ENCODE data around the gene RNLS.
A peak's percentile ranks its signal among the peaks of the same experiment; 100 is the strongest.

Gene RNLS

GRCh38 chr10:88586462-88586861 is 3.3 kb upstream of the RNLS start, which contains the start of gene LIPJ:
Gene LIPJ (plus strand): TSS chr10:88586762. CDS start chr10:88590688, 3,926 bp downstream.
- DNase-seq (ENCODE audit: insufficient read length, low spot score), result no peak
- no peak for TF ChIP-seq CTCF (IDR thresholded peaks at IDR 0.05; ENCODE audit: insufficient read depth, missing control alignments)
- no peak for FAIRE-seq

- FAIRE-seq (no peak), DNase-seq (ENCODE audit: insufficient read length, low spot score) (no peak)
- TF ChIP-seq CTCF (IDR thresholded peaks at IDR 0.05; ENCODE audit: insufficient read depth, missing control alignments), result no peak
Observed at GRCh38 chr10:88583584-88583957, 453 bp upstream of the RNLS start.

GRCh38 chr10:88582411-88582805 is 710 bp downstream of the RNLS start:
- FAIRE-seq (no peak), DNase-seq (ENCODE audit: insufficient read length, low spot score) (no peak)
- no peak for TF ChIP-seq CTCF (IDR thresholded peaks at IDR 0.05; ENCODE audit: insufficient read depth, missing control alignments)

- DNase-seq (ENCODE audit: insufficient read length, low spot score) (no peak), FAIRE-seq (peak; percentile 88)
- peak; percentile 45 for TF ChIP-seq CTCF (IDR thresholded peaks at IDR 0.05; ENCODE audit: insufficient read depth, missing control alignments)
Observed at GRCh38 chr10:88565072-88565471, 18.0 kb downstream of the RNLS start.

- TF ChIP-seq CTCF (IDR thresholded peaks at IDR 0.05; ENCODE audit: insufficient read depth, missing control alignments), result no peak
- no peak for DNase-seq (ENCODE audit: insufficient read length, low spot score)
Observed at GRCh38 chr10:88562152-88562551, 21.0 kb downstream of the RNLS start.

GRCh38 chr10:88557658-88558057 is 25.5 kb downstream of the RNLS start:
- FAIRE-seq (no peak), DNase-seq (ENCODE audit: insufficient read length, low spot score) (no peak)
- TF ChIP-seq CTCF (IDR thresholded peaks at IDR 0.05; ENCODE audit: insufficient read depth, missing control alignments), result no peak

More at GRCh38 chr10:88562152-88562551, 21.0 kb downstream of the RNLS start:
- no peak for FAIRE-seq

GRCh38 chr10:88557256-88557655 is 25.9 kb downstream of the RNLS start:
- DNase-seq (ENCODE audit: insufficient read length, low spot score) (no peak), FAIRE-seq (no peak)
- TF ChIP-seq CTCF (IDR thresholded peaks at IDR 0.05; ENCODE audit: insufficient read depth, missing control alignments), result no peak
